Loucy (cell line): ENCODE data around the gene VMP1.

ENCODE experiments used
- H2AFZ ChIP-seq: fragments of 200-600 bp; sonication (generic); 2 replicates; pipeline ENCODE4 v1.6.0; 2016; ENCODE audit warnings: antibody characterized with exemption, mild to moderate bottlenecking, low read length, moderate library complexity
- H3F3A ChIP-seq: fragments of 200-600 bp; 2 replicates; pipeline ENCODE4 v1.6.0; 2016; ENCODE audit warnings: antibody characterized with exemption, low read depth, mild to moderate bottlenecking
- H3K27me3 ChIP-seq: fragments of 200-600 bp; sonication (generic); 2 replicates; pipeline ENCODE4 v1.6.1; 2014; ENCODE audit warnings: low read length, mild to moderate bottlenecking; ENCODE audit not compliant: insufficient read depth, poor library complexity, severe bottlenecking
- H3K36me3 ChIP-seq: fragments of 200-600 bp; sonication (generic); 2 replicates; pipeline ENCODE4 v1.6.1; 2016; ENCODE audit warnings: low read length; ENCODE audit not compliant: insufficient read depth
- H3K4me1 ChIP-seq: fragments of 200-600 bp; sonication (generic); 2 replicates; pipeline ENCODE4 v1.5.1; 2014; ENCODE audit warnings: low read length, mild to moderate bottlenecking; ENCODE audit not compliant: insufficient read depth, poor library complexity, severe bottlenecking
- H3K4me2 ChIP-seq: fragments of 200-600 bp; sonication (generic); 2 replicates; pipeline ENCODE4 v1.6.0; 2014; ENCODE audit warnings: antibody characterized with exemption, low read length, low read depth, mild to moderate bottlenecking; ENCODE audit not compliant: poor library complexity, severe bottlenecking
- H3K4me3 ChIP-seq: fragments of 200-600 bp; sonication (generic); 2 replicates; pipeline ENCODE4 v1.5.1; 2014; ENCODE audit warnings: low read length, mild to moderate bottlenecking, mixed read lengths; ENCODE audit not compliant: poor library complexity, severe bottlenecking
- H3K79me2 ChIP-seq: fragments of 200-600 bp; sonication (generic); 2 replicates; pipeline ENCODE4 v1.6.1; 2014; ENCODE audit warnings: low read length; ENCODE audit not compliant: insufficient read depth
- H3K9ac ChIP-seq: fragments of 200-600 bp; sonication (generic); 2 replicates; pipeline ENCODE4 v1.6.0; 2014; ENCODE audit warnings: mild to moderate bottlenecking, low read depth, low read length, moderate library complexity; ENCODE audit not compliant: poor library complexity, severe bottlenecking
- H3K9me2 ChIP-seq: fragments of 200-600 bp; sonication (generic); replicated peaks from 2 replicates; pipeline ENCODE4 v1.6.1; 2016; ENCODE audit warnings: low read depth, low read length, mixed read lengths
- H3K9me3 ChIP-seq: fragments of 200-600 bp; sonication (generic); 2 replicates; pipeline ENCODE4 v1.6.1; 2014; ENCODE audit warnings: mild to moderate bottlenecking, antibody characterized with exemption, low read length, low read depth; ENCODE audit not compliant: insufficient read depth
- H4K20me1 ChIP-seq: fragments of 200-600 bp; sonication (generic); 2 replicates; pipeline ENCODE4 v1.6.0; 2014; ENCODE audit warnings: antibody characterized with exemption, low read length, mild to moderate bottlenecking; ENCODE audit not compliant: insufficient read depth, poor library complexity, severe bottlenecking
- CTCF ChIP-seq: fragments of 200-600 bp; sonication (generic); conservative IDR thresholded peaks from 2 replicates; pipeline ENCODE4 v1.5.1; 2014; ENCODE audit warnings: mild to moderate bottlenecking, antibody characterized with exemption, low read length
- EZH2phosphoT487 ChIP-seq: fragments of 200-600 bp; IDR thresholded peaks from 2 replicates; pipeline ENCODE4 v1.6.1; 2018; ENCODE audit warnings: antibody characterized with exemption, mild to moderate bottlenecking, moderate library complexity, borderline replicate concordance

Gene VMP1

GRCh38 chr17:59796785-59797205, 89.3 kb downstream of the VMP1 start:
- Histone ChIP-seq H3K4me2 (no peak overlapping the region), H3K9me2 (no peaks in the 10 kb centered on the region), H3F3A (no peaks in the 10 kb centered on the region)

GRCh38 chr17:59798111-59798510, 90.7 kb downstream of the VMP1 start:
- no peaks in the 10 kb centered on the region for H3K9me3 ChIP-seq
- H3K4me1 ChIP-seq, result peaks cover 3% of the 10 kb centered on the region
- no peaks in the 10 kb centered on the region for H3K27me3 ChIP-seq
- H3K79me2 ChIP-seq, result no peaks in the 10 kb centered on the region
- no peaks in the 10 kb centered on the region for H3K9me2 ChIP-seq
- H3K36me3 ChIP-seq, result no peaks in the 10 kb centered on the region
- H3K4me3 ChIP-seq, result no peak overlapping the region
- H2AFZ ChIP-seq, result no peak overlapping the region
- H3F3A ChIP-seq, result no peaks in the 10 kb centered on the region
- no peaks in the 10 kb centered on the region for H4K20me1 ChIP-seq
- no peak overlapping the region for H3K4me2 ChIP-seq
- H3K9ac ChIP-seq, result no peak overlapping the region
- TF ChIP-seq EZH2phosphoT487, result no peak
- TF ChIP-seq CTCF, result no peak

More at GRCh38 chr17:59796785-59797205, 89.3 kb downstream of the VMP1 start:
- Histone ChIP-seq H3K4me1 (peaks cover 3% of the 10 kb centered on the region), H3K4me3 (no peak overlapping the region), H3K36me3 (no peaks in the 10 kb centered on the region), H3K9ac (no peak overlapping the region), H3K79me2 (no peaks in the 10 kb centered on the region), H4K20me1 (no peaks in the 10 kb centered on the region), H3K27me3 (no peaks in the 10 kb centered on the region), H2AFZ (no peak overlapping the region), H3K9me3 (no peaks in the 10 kb centered on the region)
- TF ChIP-seq CTCF (no peak), EZH2phosphoT487 (no peak)

GRCh38 chr17:59800530-59800942, 93.1 kb downstream of the VMP1 start:
- H3K4me3 ChIP-seq, result no peak overlapping the region
- no peaks in the 10 kb centered on the region for H3F3A ChIP-seq
- no peak overlapping the region for H3K4me2 ChIP-seq
- H3K36me3 ChIP-seq, result no peaks in the 10 kb centered on the region
- no peaks in the 10 kb centered on the region for H3K79me2 ChIP-seq
- H3K9me2 ChIP-seq, result no peaks in the 10 kb centered on the region
- TF ChIP-seq EZH2phosphoT487, result no peak
- no peaks in the 10 kb centered on the region for H3K9me3 ChIP-seq
- H3K27me3 ChIP-seq, result no peaks in the 10 kb centered on the region
- H2AFZ ChIP-seq, result no peak overlapping the region
- H3K9ac ChIP-seq, result no peak overlapping the region
- H3K4me1 ChIP-seq, result peaks cover 8% of the 10 kb centered on the region
- H4K20me1 ChIP-seq, result no peaks in the 10 kb centered on the region

- Histone ChIP-seq H3K79me2 (no peaks in the 10 kb centered on the region), H3K4me2 (no peak overlapping the region)
Measured at GRCh38 chr17:59802160-59802559, 94.7 kb downstream of the VMP1 start.

More at GRCh38 chr17:59802160-59802559, 94.7 kb downstream of the VMP1 start:
- H3F3A ChIP-seq, result no peaks in the 10 kb centered on the region
- no peak overlapping the region for H3K9ac ChIP-seq
- TF ChIP-seq EZH2phosphoT487, result no peak
- TF ChIP-seq CTCF, result no peak
- H3K9me2 ChIP-seq, result no peaks in the 10 kb centered on the region
- no peaks in the 10 kb centered on the region for H4K20me1 ChIP-seq
- no peaks in the 10 kb centered on the region for H3K9me3 ChIP-seq
- no peak overlapping the region for H2AFZ ChIP-seq
- H3K4me3 ChIP-seq, result no peak overlapping the region
- peaks cover 8% of the 10 kb centered on the region for H3K4me1 ChIP-seq
- no peaks in the 10 kb centered on the region for H3K36me3 ChIP-seq
- H3K27me3 ChIP-seq, result no peaks in the 10 kb centered on the region
